Measurements from ENCODE around the gene MAGED2.

DNA sequence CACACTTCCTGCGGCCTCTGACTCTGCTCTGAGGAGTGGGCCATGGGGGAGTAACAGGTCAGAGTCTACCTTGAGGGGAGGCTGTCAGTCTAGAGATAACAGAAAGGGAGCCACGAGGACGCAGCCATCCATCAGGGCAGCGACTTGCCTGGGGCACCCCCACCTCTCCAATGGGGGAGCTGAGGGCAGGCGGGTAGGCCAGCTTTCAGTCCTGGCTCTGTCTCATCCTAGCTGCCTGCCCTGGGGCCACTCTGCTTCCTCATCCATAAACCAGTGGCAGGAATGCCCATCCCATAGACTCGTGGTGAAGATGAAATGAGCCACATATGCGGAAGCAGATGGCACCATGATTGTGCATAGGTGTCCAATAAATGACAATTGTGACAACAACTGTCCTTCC lies 13.2 kb downstream of the MAGED2 start:
- TF ChIP-seq EZH2phosphoT487 (IDR thresholded peaks at IDR 0.05; ENCODE audit: insufficient read depth, low read depth) (no peak), EZH2 (IDR thresholded peaks at IDR 0.05; ENCODE audit: insufficient read depth, poor library complexity, severe bottlenecking) (no peak)

Measured in GM23248 (cell line).